Activated CD4-positive, alpha-beta T cell treated with anti-CD3 and anti-CD28 coated beads, Interleukin-2, amount 10 ng/mL, durations not matched to agents 7 days and 5 days (primary cell): ENCODE data around the gene RCBTB2. TPM values are rescaled to one million over a fixed set of nuclear protein-coding genes. Genes with fewer than 3 reads are reported as not detected.

Experiments used
- CTCF ChIA-PET: fragments of 350-600 bp; sonication (Branson Sonifier 250); formaldehyde crosslinking; loops from one replicate; lab custom pipeline; 2021; ENCODE audit warnings: antibody characterized with exemption; lab: Charles Lee
- POLR2A ChIA-PET: fragments of 350-600 bp; sonication (Branson Sonifier 250); formaldehyde crosslinking; loops from one replicate; lab custom pipeline; 2021; ENCODE audit warnings: antibody characterized with exemption; lab: Charles Lee
- DNase-seq: peaks from one replicate; pipeline ENCODE4 v3.0.0-alpha.2; 2020
- H3K27ac Mint-ChIP-seq: one replicate; pipeline ENCODE4 v1.8.0; 2021; ENCODE audit warnings: mild to moderate bottlenecking, moderate library complexity, mixed read lengths
- H3K27me3 Mint-ChIP-seq: one replicate; pipeline ENCODE4 v1.8.0; 2021; ENCODE audit warnings: mixed read lengths
- H3K36me3 Mint-ChIP-seq: one replicate; pipeline ENCODE4 v1.8.0; 2021; ENCODE audit warnings: low read depth, mixed read lengths
- H3K4me1 Mint-ChIP-seq: one replicate; pipeline ENCODE4 v1.8.0; 2021; ENCODE audit warnings: mixed read lengths
- H3K4me3 Mint-ChIP-seq: one replicate; pipeline ENCODE4 v1.8.0; 2021; ENCODE audit warnings: mild to moderate bottlenecking, moderate library complexity, mixed read lengths
- H3K9me3 Mint-ChIP-seq: one replicate; pipeline ENCODE4 v1.8.0; 2021; ENCODE audit warnings: mixed read lengths
- total RNA-seq, 2 experiments: library from RNA; stranded (reverse); gene quantifications; one replicate each; pipeline ENCODE4 v1.2.3, GENCODE V29; 2021

RCBTB2 gene
- total RNA-seq, 2 experiments from 2014 or later, result 22.5 to 24.5 TPM

DNA sequence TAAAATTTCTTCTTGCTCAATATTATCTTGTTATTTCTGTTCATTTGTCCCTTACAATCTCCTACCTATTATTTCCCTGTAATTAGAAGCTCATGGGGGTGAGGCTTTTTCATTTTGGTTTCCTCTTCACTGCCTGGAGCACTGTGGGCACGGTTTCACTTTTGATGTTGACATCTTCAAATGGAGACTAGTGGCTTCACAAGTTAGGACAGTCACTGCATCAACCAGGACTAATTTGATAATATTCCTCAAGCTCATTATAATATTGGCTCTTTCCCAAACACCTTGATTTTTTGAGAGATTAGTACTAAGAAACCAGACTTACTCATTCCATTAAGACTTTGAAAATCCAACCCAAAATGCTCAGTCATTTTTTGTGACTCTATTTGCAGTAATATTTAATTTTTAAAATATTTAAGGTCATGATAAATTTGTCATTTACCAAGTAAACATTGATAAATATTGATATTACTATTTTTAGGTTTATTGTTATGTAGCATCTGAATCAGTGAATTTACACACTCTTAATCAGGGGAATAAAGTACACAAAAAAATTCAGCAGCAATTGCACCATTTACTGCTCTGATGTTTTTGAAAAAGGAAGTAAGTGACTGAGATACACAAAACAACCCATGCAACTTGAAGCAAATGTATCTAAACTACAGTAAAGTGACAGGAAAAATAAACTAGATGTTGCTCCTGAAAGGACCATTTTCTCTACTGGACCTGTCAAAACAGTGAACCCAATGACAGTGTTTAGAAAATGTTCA lies 28.8 kb upstream of the RCBTB2 start:
- DNase-seq, result peak; percentile 41
- peak overlapping the region; percentile 59 for H3K4me3 Mint-ChIP-seq
- peaks cover 24% of the 10 kb centered on the region for H3K9me3 Mint-ChIP-seq
- peaks cover 40% of the 10 kb centered on the region for H3K36me3 Mint-ChIP-seq
- ChIA-PET POLR2A (interaction anchor here (0.6 kb wide), 1 partner anchor 74 kb away, joined by 3 read pairs; no protein-coding TSS in a partner anchor), CTCF (interaction anchor here (0.7 to 2.3 kb wide), 12 partner anchors 8 to 227 kb away, joined by 3 to 9 read pairs (median 3); partner anchors contain the start of gene RCBTB2)
- H3K27me3 Mint-ChIP-seq, result peaks cover 33% of the 10 kb centered on the region
- peaks cover 68% of the 10 kb centered on the region for H3K4me1 Mint-ChIP-seq
- peak overlapping the region; percentile 85 for H3K27ac Mint-ChIP-seq

DNA sequence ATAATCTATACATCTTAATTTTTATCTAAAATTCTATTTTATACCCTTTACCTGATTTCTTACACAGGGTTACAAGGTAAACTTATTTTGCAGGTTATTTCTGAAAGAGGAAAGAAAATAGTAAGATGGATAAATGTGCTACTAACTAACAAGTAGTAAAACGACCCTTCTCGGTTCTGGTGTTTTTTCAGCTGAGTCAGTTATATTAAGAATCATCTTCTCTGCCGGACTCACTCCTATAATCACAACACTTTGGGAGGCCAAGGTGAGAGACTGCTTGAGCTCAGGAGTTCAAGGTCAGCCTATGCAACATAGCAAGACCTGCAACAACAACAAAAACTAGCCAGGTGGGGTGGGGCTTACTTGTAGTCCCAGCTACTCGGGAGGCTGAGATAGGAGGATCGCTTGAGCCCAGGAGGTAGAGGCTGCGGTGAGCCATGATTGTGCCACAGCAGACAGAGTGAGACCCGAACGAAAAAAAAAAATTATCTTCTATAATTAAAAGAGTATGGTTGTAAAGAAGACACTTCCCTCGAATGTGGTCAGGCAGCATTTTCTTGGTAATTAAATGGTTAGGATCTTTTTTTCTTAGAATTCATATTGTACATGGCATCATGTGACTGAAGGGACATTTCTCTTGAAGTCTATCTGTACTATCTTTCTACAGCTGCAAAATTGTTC lies 27.9 kb upstream of the RCBTB2 start:
- H3K4me3 Mint-ChIP-seq, result peak overlapping the region; percentile 56
- peak overlapping the region; percentile 85 for H3K27ac Mint-ChIP-seq
- POLR2A ChIA-PET, result no interaction called here
- CTCF ChIA-PET, result interaction anchor here (1.2 to 2.3 kb wide), 4 partner anchors 9 to 27 kb away, joined by 3 to 9 read pairs (median 4); partner anchors contain the start of gene RCBTB2
- DNase-seq, result peak; percentile 24
- H3K9me3 Mint-ChIP-seq, result peaks cover 30% of the 10 kb centered on the region
- peaks cover 47% of the 10 kb centered on the region for H3K36me3 Mint-ChIP-seq
- H3K27me3 Mint-ChIP-seq, result peaks cover 34% of the 10 kb centered on the region
- H3K4me1 Mint-ChIP-seq, result peaks cover 68% of the 10 kb centered on the region

DNA sequence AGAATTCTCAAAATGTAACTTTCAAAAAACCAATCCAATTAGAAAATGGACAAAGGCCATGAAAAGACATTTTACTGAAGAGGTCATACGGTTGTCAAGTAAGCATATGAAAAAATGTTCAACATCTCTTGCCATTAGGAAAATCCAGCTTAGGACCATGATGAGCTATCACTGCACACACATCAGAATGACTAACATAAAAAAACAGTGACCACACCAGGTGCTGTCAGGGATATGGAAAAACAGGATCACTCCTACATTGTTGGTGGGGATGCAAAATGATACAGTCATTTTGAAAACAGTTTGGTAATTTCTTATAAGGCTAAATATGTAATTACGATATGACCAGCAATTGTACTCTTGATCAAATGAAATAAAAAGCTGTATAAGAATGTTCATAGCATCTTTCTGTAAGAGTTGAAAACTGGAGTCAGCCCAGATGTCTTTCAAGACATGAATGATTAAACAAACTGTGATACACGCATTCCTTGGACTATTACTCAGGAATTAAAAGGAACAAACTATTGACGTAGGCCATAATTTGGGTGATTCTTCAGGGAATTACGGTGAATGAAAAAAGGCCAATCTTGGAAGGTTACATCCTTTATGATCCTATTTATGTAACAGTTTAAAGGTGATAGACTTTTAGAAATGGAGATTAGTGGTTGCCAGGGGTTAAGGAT lies 26.9 kb upstream of the RCBTB2 start:
- Mint-ChIP-seq H3K4me3 (no peak overlapping the region), H3K27me3 (peaks cover 24% of the 10 kb centered on the region), H3K27ac (no peak overlapping the region), H3K36me3 (peaks cover 48% of the 10 kb centered on the region), H3K9me3 (peaks cover 38% of the 10 kb centered on the region), H3K4me1 (peaks cover 64% of the 10 kb centered on the region)
- CTCF ChIA-PET, result no interaction called here
- POLR2A ChIA-PET, result no interaction called here
- DNase-seq, result no peak

DNA sequence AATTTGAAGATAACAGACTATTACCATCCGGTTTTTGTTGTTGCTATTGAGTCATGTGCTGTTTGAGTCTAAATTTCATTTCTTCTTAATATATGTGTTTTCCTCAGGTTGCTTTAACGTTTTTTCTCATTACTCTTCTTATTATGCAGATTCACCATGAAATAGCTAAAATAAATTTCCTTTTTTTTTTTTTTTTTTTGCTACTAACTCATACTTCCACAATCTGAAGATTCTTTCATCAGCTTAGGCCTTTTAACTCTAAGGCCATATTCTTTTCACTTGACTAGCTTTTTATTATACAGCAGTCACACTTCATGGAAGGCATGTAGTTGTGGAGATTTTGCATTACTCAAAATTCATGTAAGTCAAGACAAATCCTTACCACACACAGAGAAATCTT lies 23.9 kb upstream of the RCBTB2 start:
- no peak overlapping the region for H3K4me3 Mint-ChIP-seq
- ChIA-PET POLR2A (no interaction called here), CTCF (interaction anchor here (0.6 kb wide), 1 partner anchor 191 kb away, joined by 5 read pairs; no protein-coding TSS in a partner anchor)
- H3K4me1 Mint-ChIP-seq, result peaks cover 36% of the 10 kb centered on the region
- no peak for DNase-seq
- no peak overlapping the region for H3K27ac Mint-ChIP-seq
- peaks cover 46% of the 10 kb centered on the region for H3K36me3 Mint-ChIP-seq
- H3K27me3 Mint-ChIP-seq, result peaks cover 18% of the 10 kb centered on the region
- peaks cover 49% of the 10 kb centered on the region for H3K9me3 Mint-ChIP-seq

DNA sequence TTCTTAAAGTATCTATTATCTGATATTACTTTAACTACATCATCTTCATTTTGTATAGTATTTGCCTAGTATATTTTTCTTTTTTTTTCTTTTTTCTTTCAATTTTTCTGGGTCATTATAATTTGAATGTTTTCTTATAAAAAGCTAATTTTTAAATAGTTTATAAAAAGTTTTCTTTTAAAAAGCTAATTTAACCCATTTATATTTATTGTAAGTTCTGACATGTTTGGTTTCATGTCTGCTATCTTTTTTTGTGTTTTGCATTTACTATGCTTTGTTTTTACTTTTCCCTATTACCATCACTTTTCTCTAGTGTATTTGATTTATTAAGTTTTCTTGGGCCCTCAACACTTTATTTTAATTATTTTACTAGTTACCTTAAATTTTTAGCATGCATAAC lies 22.6 kb upstream of the RCBTB2 start:
- Mint-ChIP-seq H3K4me1 (peaks cover 24% of the 10 kb centered on the region), H3K36me3 (peaks cover 43% of the 10 kb centered on the region), H3K4me3 (no peak overlapping the region), H3K27me3 (peaks cover 20% of the 10 kb centered on the region), H3K27ac (no peak overlapping the region), H3K9me3 (peaks cover 57% of the 10 kb centered on the region)
- CTCF ChIA-PET, result no interaction called here
- POLR2A ChIA-PET, result no interaction called here
- DNase-seq, result no peak

DNA sequence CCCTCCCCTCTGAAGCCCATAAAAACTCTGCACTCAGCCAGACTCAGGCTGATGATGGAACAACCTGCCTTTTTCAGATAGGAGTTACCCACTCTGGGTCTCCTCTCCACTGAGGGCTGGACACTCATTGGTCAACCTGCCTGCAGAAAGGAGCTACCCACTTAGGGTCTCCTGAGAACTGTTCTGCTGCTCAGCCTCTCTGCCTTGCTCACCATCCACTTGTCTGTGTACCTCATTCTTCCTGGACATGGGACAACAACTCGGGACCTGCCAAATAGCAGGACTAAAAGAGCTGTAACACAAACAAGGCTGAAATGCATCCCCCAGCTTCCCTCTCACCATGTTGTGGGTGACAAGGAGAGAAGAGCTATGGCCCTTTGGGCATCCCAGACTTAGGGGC lies 18.4 kb upstream of the RCBTB2 start:
- Mint-ChIP-seq H3K4me1 (no peaks in the 10 kb centered on the region), H3K27ac (no peak overlapping the region), H3K4me3 (no peak overlapping the region), H3K9me3 (peaks cover 41% of the 10 kb centered on the region), H3K36me3 (peaks cover 24% of the 10 kb centered on the region), H3K27me3 (peaks cover 16% of the 10 kb centered on the region)
- ChIA-PET CTCF (interaction anchor here (0.5 to 0.7 kb wide), 2 partner anchors 135 to 216 kb away, joined by 3 read pairs; no protein-coding TSS in a partner anchor), POLR2A (no interaction called here)
- no peak for DNase-seq

DNA sequence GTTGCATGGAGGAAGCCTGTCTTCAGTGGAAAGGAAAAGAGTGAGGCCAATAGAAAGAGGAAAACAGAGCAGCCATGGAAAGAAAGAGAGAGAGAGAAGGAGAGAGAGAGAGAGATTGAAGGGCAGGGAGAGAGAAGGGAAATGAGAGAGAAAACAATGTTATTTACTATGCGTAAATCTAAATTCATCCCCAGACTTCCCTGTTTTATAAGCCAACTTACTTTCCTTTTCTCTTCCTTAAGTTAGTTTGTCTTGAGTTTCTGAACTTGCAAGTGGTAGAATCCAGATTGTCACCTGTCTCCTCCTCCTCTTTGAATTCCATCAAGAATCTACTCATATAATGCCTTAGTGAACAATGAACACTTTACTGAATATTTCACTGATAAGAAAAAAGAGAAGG lies 16.8 kb upstream of the RCBTB2 start:
- no peak overlapping the region for H3K4me3 Mint-ChIP-seq
- POLR2A ChIA-PET, result no interaction called here
- CTCF ChIA-PET, result interaction anchor here (1.1 kb wide), 1 partner anchor 12 kb away, joined by 3 read pairs; no protein-coding TSS in a partner anchor
- no peak for DNase-seq
- no peak overlapping the region for H3K27ac Mint-ChIP-seq
- peaks cover 17% of the 10 kb centered on the region for H3K36me3 Mint-ChIP-seq
- H3K27me3 Mint-ChIP-seq, result peaks cover 22% of the 10 kb centered on the region
- peaks cover 29% of the 10 kb centered on the region for H3K9me3 Mint-ChIP-seq
- no peaks in the 10 kb centered on the region for H3K4me1 Mint-ChIP-seq

DNA sequence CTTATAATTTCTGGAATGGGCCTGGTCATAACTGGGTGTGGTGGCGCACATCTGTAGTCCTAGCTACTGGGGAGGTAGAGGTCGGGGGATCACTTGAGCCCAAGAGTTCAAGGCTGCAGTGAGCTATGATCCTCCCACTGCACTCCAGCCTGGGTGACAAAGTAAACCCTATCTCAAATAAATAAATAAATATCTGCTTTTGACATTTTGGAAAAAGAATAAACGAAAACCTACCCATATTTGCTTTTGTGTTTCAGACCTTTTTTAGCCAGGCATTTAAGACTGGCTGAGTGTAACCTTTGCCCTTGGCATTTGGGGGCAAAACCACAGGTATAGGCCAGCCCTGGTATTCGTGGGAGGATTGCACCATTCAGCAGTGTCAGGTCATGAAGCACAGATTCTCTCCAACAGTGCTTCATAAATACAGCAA lies 14.8 kb upstream of the RCBTB2 start:
- H3K27me3 Mint-ChIP-seq, result peaks cover 25% of the 10 kb centered on the region
- H3K4me1 Mint-ChIP-seq, result peaks cover 4% of the 10 kb centered on the region
- DNase-seq, result no peak
- H3K9me3 Mint-ChIP-seq, result peaks cover 26% of the 10 kb centered on the region
- H3K36me3 Mint-ChIP-seq, result peaks cover 21% of the 10 kb centered on the region
- ChIA-PET POLR2A (no interaction called here), CTCF (interaction anchor here (1.1 kb wide), 1 partner anchor 41 kb away, joined by 3 read pairs; no protein-coding TSS in a partner anchor)
- H3K4me3 Mint-ChIP-seq, result no peak overlapping the region
- no peak overlapping the region for H3K27ac Mint-ChIP-seq

DNA sequence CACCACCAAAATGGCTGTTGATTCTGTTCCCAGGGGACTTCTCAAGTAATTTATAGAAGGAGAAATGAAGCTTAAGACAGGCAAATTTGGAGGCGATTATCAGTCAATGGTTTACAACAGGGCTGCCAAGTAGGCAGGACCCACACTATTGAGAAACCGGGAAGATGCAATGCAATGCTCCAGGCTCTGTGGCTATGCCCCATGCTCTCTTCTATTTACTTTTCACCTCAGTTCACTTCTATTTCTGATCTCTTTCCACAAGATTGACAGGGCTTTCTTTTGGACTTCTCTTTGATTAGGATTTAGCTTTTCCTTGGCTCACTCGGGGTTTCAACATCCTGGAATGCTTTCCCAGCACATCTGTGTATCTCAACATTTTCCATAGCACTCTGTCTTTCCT lies 12.7 kb upstream of the RCBTB2 start:
- peaks cover 23% of the 10 kb centered on the region for H3K27me3 Mint-ChIP-seq
- peaks cover 16% of the 10 kb centered on the region for H3K9me3 Mint-ChIP-seq
- H3K4me1 Mint-ChIP-seq, result peaks cover 4% of the 10 kb centered on the region
- no peak overlapping the region for H3K4me3 Mint-ChIP-seq
- CTCF ChIA-PET, result interaction anchor here (1.2 to 1.3 kb wide), 2 partner anchors 27 to 223 kb away, joined by 3 read pairs; no protein-coding TSS in a partner anchor
- no peak overlapping the region for H3K27ac Mint-ChIP-seq
- POLR2A ChIA-PET, result no interaction called here
- H3K36me3 Mint-ChIP-seq, result peaks cover 17% of the 10 kb centered on the region
- no peak for DNase-seq

DNA sequence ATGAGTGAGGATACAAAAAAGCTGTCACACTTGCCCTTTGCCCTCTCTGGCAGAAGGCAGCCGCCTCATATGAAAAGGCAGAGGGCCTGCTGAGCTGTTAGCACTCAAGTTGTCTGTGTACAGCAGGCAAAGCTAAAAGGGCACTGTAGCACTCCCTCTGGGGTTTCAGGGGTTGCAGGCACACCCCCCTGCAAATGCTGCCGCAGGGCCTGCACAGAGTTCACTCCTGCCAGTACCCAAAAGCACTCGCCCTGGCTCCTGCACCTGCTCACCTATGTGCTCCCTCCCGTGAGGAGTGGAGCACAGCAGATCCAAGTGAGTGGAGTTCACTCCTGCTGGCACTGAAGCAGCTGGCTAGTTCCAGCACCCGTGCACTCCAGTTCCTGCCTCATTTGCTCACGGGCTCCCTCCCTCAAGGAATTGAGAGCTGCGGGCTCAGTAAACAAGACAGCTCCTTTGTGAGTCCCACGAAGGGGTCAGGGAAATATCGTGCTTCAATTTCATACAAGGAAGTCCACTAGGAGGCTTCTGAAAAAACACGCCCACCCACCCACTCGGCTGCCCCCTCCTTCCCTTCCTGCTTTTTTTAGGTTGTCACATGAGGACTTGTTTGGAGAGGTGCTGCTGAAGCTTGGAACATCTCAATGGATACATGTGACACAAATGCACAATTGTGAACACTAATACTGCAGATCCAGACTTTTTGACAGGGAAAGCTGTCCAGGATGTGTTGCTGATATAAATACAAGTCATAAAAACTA lies 9.9 kb upstream of the RCBTB2 start:
- no peak for DNase-seq
- Mint-ChIP-seq H3K4me1 (peaks cover 4% of the 10 kb centered on the region), H3K36me3 (peaks cover 15% of the 10 kb centered on the region), H3K9me3 (peaks cover 21% of the 10 kb centered on the region), H3K27ac (no peak overlapping the region), H3K27me3 (peaks cover 15% of the 10 kb centered on the region), H3K4me3 (no peak overlapping the region)
- CTCF ChIA-PET, result interaction anchor here (0.8 to 1.4 kb wide), 6 partner anchors 9 to 505 kb away, joined by 3 to 6 read pairs (median 4); partner anchors contain the start of gene NUDT15
- POLR2A ChIA-PET, result no interaction called here

DNA sequence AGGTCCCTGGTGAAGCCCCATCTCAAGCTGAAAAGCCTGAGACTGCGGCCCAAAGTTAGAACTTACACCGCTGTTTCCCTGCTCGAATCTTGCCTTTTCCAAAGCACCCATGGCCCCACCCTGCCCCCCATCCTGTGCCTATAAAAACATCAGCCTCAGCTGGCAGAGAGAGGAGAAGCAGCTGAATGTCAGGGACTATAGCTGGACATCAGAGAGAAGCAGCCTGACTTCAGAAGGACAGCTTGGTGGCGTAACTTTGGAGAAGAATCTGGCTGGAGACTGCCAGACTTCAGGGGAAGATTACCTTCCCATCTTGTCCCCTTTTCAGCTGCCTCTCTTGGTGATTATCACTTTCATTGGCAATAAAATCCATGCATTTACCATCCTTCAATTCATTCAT lies 9.3 kb upstream of the RCBTB2 start:
- POLR2A ChIA-PET, result no interaction called here
- H3K27me3 Mint-ChIP-seq, result peaks cover 15% of the 10 kb centered on the region

DNA sequence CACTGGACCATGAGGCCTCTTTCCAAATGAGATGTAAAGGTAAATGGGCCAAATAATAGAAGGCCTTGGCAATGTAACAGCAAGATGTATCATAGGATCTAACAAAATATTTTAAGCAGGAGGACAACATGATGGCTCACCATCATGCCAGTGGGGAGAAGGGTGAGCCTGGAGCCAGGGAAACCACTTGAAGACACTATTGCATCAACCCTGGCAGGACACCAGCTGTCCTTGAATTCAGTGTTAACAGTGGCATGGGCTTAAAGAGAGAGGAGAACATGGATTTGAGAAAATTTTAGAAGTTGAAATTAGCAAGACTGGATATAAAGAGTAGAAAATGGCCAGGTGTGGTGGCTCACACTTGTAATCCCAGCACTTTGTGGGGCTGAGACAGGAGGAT lies 6.7 kb upstream of the RCBTB2 start:
- CTCF ChIA-PET, result no interaction called here
- H3K4me3 Mint-ChIP-seq, result no peak overlapping the region
- DNase-seq, result no peak

More for the DNA sequence above, 9.3 kb upstream of the RCBTB2 start:
- H3K36me3 Mint-ChIP-seq, result peaks cover 20% of the 10 kb centered on the region
- DNase-seq, result no peak
- peaks cover 26% of the 10 kb centered on the region for H3K9me3 Mint-ChIP-seq
- H3K27ac Mint-ChIP-seq, result no peak overlapping the region
- no peak overlapping the region for H3K4me3 Mint-ChIP-seq
- peaks cover 4% of the 10 kb centered on the region for H3K4me1 Mint-ChIP-seq
- CTCF ChIA-PET, result interaction anchor here (1.0 to 1.4 kb wide), 5 partner anchors 8 to 31 kb away, joined by 3 to 6 read pairs (median 4); no protein-coding TSS in a partner anchor

More for the DNA sequence above, 6.7 kb upstream of the RCBTB2 start:
- Mint-ChIP-seq H3K9me3 (peaks cover 44% of the 10 kb centered on the region), H3K27ac (no peak overlapping the region), H3K27me3 (peaks cover 8% of the 10 kb centered on the region), H3K36me3 (peaks cover 31% of the 10 kb centered on the region), H3K4me1 (peaks cover 9% of the 10 kb centered on the region)
- POLR2A ChIA-PET, result no interaction called here
